GM11168 (cell line): Measurements from ENCODE around the gene LARP1.
"Not testable (repeated sequence)": the region's sequence is repeated elsewhere in the genome, so short reads cannot be mapped to it uniquely, and the experiment has no call there.

Experiments
- in situ Hi-C: fragments of 300-500 bp; cut with MboI; formaldehyde crosslinking; loops from one replicate; pipeline ENCODE4 v1.12.0; 2022; ENCODE audit warnings: low sequenced_read_pairs; ENCODE audit not compliant: unreplicated experiment

Gene LARP1

GRCh38 chr5:154755361-154756008, at the start of gene LARP1:
TSS of gene LARP1 (plus strand) at chr5:154755377. CDS start at chr5:154755758, 381 bp downstream.
- in situ Hi-C loops: no loop called here

GRCh38 chr5:154706416-154706815, 48.8 kb upstream of the LARP1 start:
- in situ Hi-C loops: no loop called here

GRCh38 chr5:154707641-154708040, 47.5 kb upstream of the LARP1 start:
- in situ Hi-C loops: no loop called here

- in situ Hi-C loops: no loop called here
These were observed 47.0 kb upstream of the LARP1 start for GRCh38 chr5:154708207-154708606.

GRCh38 chr5:154708846-154709245, 46.3 kb upstream of the LARP1 start:
- in situ Hi-C loops: no loop called here

- in situ Hi-C loops: no loop called here
These were observed 45.5 kb upstream of the LARP1 start for GRCh38 chr5:154709368-154710305.

GRCh38 chr5:154712518-154713437, 42.4 kb upstream of the LARP1 start:
- in situ Hi-C loops: no loop called here

- in situ Hi-C loops: no loop called here
These were observed 41.5 kb upstream of the LARP1 start for GRCh38 chr5:154713615-154714125.

GRCh38 chr5:154714266-154714986, 40.8 kb upstream of the LARP1 start:
- in situ Hi-C loops: no loop called here

- in situ Hi-C loops: no loop called here
These were observed 33.6 kb upstream of the LARP1 start for GRCh38 chr5:154721481-154722058.

- in situ Hi-C loops: no loop called here
These were observed 33.1 kb upstream of the LARP1 start for GRCh38 chr5:154722097-154722496.

GRCh38 chr5:154722936-154723335, 32.2 kb upstream of the LARP1 start:
- in situ Hi-C loops: no loop called here

GRCh38 chr5:154723740-154724505, 31.3 kb upstream of the LARP1 start:
- in situ Hi-C loops: no loop called here

GRCh38 chr5:154727361-154727760, 27.8 kb upstream of the LARP1 start:
- in situ Hi-C loops: no loop called here

- in situ Hi-C loops: no loop called here
These were observed 26.1 kb upstream of the LARP1 start for GRCh38 chr5:154728939-154729588.

GRCh38 chr5:154729613-154730012, 25.6 kb upstream of the LARP1 start:
- in situ Hi-C loops: no loop called here

GRCh38 chr5:154730761-154731160, 24.4 kb upstream of the LARP1 start:
- in situ Hi-C loops: not testable (repeated sequence)

- in situ Hi-C loops: no loop called here
These were observed 23.0 kb upstream of the LARP1 start for GRCh38 chr5:154732212-154732611.
